ENCODE measurements around the gene PLEKHB2. TPM values are rescaled to one million over a fixed set of nuclear protein-coding genes. Genes with fewer than 3 reads are reported as not detected.

Gene PLEKHB2
- total and polyA plus RNA-seq, 2 of the 8 experiments (the other 6 are each of a cell fraction or from before 2014, with no cell fraction given) = 42.4 to 54.8 TPM

DNA sequence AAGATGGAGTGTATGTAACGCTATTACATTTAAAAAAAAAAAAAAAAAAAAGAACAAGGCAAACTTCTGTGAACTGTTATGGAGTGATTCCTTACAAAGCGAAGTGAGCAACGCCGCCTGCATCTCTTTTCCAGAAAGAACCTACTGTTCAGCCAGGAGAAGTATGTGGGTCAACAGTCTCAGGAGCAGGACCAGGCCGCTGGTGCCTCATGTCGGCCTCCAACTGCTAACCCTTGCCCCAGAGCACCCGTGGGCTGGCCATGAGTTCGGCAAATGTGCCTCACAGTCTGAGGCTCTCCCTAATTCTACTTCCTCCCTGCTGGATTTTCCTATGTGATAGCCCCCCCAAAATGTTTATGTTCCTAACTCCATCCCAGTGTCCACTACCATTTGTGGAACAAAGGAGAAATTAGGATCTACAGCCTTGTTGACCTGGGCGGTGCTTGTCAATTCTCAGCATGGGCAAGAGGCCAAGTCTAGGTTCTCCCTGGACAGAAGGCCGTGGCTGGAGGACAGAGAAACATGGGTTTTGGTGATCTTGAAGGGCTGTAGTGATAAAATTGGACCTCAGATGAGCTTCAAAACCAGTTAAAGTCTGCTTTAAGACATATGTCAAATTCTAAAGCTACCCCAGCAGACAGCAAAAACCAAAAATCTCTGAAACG is 27.8 kb upstream of the PLEKHB2 start (continued):
- TF ChIP-seq, protein P1, sequence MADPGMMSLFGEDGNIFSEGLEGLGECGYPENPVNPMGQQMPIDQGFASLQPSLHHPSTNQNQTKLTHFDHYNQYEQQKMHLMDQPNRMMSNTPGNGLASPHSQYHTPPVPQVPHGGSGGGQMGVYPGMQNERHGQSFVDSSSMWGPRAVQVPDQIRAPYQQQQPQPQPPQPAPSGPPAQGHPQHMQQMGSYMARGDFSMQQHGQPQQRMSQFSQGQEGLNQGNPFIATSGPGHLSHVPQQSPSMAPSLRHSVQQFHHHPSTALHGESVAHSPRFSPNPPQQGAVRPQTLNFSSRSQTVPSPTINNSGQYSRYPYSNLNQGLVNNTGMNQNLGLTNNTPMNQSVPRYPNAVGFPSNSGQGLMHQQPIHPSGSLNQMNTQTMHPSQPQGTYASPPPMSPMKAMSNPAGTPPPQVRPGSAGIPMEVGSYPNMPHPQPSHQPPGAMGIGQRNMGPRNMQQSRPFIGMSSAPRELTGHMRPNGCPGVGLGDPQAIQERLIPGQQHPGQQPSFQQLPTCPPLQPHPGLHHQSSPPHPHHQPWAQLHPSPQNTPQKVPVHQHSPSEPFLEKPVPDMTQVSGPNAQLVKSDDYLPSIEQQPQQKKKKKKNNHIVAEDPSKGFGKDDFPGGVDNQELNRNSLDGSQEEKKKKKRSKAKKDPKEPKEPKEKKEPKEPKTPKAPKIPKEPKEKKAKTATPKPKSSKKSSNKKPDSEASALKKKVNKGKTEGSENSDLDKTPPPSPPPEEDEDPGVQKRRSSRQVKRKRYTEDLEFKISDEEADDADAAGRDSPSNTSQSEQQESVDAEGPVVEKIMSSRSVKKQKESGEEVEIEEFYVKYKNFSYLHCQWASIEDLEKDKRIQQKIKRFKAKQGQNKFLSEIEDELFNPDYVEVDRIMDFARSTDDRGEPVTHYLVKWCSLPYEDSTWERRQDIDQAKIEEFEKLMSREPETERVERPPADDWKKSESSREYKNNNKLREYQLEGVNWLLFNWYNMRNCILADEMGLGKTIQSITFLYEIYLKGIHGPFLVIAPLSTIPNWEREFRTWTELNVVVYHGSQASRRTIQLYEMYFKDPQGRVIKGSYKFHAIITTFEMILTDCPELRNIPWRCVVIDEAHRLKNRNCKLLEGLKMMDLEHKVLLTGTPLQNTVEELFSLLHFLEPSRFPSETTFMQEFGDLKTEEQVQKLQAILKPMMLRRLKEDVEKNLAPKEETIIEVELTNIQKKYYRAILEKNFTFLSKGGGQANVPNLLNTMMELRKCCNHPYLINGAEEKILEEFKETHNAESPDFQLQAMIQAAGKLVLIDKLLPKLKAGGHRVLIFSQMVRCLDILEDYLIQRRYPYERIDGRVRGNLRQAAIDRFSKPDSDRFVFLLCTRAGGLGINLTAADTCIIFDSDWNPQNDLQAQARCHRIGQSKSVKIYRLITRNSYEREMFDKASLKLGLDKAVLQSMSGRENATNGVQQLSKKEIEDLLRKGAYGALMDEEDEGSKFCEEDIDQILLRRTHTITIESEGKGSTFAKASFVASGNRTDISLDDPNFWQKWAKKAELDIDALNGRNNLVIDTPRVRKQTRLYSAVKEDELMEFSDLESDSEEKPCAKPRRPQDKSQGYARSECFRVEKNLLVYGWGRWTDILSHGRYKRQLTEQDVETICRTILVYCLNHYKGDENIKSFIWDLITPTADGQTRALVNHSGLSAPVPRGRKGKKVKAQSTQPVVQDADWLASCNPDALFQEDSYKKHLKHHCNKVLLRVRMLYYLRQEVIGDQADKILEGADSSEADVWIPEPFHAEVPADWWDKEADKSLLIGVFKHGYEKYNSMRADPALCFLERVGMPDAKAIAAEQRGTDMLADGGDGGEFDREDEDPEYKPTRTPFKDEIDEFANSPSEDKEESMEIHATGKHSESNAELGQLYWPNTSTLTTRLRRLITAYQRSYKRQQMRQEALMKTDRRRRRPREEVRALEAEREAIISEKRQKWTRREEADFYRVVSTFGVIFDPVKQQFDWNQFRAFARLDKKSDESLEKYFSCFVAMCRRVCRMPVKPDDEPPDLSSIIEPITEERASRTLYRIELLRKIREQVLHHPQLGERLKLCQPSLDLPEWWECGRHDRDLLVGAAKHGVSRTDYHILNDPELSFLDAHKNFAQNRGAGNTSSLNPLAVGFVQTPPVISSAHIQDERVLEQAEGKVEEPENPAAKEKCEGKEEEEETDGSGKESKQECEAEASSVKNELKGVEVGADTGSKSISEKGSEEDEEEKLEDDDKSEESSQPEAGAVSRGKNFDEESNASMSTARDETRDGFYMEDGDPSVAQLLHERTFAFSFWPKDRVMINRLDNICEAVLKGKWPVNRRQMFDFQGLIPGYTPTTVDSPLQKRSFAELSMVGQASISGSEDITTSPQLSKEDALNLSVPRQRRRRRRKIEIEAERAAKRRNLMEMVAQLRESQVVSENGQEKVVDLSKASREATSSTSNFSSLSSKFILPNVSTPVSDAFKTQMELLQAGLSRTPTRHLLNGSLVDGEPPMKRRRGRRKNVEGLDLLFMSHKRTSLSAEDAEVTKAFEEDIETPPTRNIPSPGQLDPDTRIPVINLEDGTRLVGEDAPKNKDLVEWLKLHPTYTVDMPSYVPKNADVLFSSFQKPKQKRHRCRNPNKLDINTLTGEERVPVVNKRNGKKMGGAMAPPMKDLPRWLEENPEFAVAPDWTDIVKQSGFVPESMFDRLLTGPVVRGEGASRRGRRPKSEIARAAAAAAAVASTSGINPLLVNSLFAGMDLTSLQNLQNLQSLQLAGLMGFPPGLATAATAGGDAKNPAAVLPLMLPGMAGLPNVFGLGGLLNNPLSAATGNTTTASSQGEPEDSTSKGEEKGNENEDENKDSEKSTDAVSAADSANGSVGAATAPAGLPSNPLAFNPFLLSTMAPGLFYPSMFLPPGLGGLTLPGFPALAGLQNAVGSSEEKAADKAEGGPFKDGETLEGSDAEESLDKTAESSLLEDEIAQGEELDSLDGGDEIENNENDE (IDR thresholded peaks at IDR 0.05; ENCODE audit: insufficient replicate concordance, low read length) = no peak
- TF ChIP-seq GTF2F1 (IDR thresholded peaks at IDR 0.05; ENCODE audit: borderline replicate concordance, low read depth, low read length) = no peak
- TF ChIP-seq TEAD4 (IDR thresholded peaks at IDR 0.05; ENCODE audit: low read depth, low read length) = no peak
- TF ChIP-seq RXRA (IDR thresholded peaks at IDR 0.05; ENCODE audit: insufficient read depth, low read depth, low read length) = no peak
- no peak for TF ChIP-seq CHD2 (IDR thresholded peaks at IDR 0.05; ENCODE audit: low read length)
- no peak for TF ChIP-seq SIN3A (conservative IDR thresholded peaks at IDR 0.05 in 1 of 2, IDR thresholded peaks at IDR 0.05 in 1 of 2; ENCODE audit: low read depth in 1 of 2, low read length in 2 of 2)
- TF ChIP-seq, protein P2, sequence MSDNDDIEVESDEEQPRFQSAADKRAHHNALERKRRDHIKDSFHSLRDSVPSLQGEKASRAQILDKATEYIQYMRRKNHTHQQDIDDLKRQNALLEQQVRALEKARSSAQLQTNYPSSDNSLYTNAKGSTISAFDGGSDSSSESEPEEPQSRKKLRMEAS (IDR thresholded peaks at IDR 0.05) = no peak
- TF ChIP-seq NANOG (IDR thresholded peaks at IDR 0.05; ENCODE audit: insufficient read depth, low read depth, low read length, poor library complexity, severe bottlenecking) = no peak
- TF ChIP-seq JUN (IDR thresholded peaks at IDR 0.05; ENCODE audit: low read depth, low read length) = no peak
- TF ChIP-seq ASH2L (IDR thresholded peaks at IDR 0.05; ENCODE audit: low read length) = no peak
- TF ChIP-seq SRF (IDR thresholded peaks at IDR 0.05; ENCODE audit: low read depth, low read length) = no peak
